GM21381 (cell line): Measurements from ENCODE around the gene KDELR3.

Source experiments
- ATAC-seq: cut with Tn5 transposase; IDR thresholded peaks from one replicate; pipeline ENCODE4 v1.9.1; 2021; ENCODE audit warnings: mild to moderate bottlenecking, moderate library complexity; ENCODE audit not compliant: unreplicated experiment

The KDELR3 gene

GRCh38 chr22:38467904-38468442 is at the start of gene KDELR3:
TSS of gene KDELR3 (plus strand) at chr22:38468096. CDS start at chr22:38468234, 138 bp downstream.
- no peak for ATAC-seq

GRCh38 chr22:38418589-38418988 is 49.3 kb upstream of the KDELR3 start:
- no peak for ATAC-seq

- no peak for ATAC-seq
These were observed 48.6 kb upstream of the KDELR3 start for GRCh38 chr22:38419121-38419857.

GRCh38 chr22:38419858-38420160 is 48.1 kb upstream of the KDELR3 start:
- no peak for ATAC-seq

- no peak for ATAC-seq
These were observed 47.2 kb upstream of the KDELR3 start for GRCh38 chr22:38420734-38421133.

GRCh38 chr22:38422611-38423511 is 45.0 kb upstream of the KDELR3 start:
- no peak for ATAC-seq

GRCh38 chr22:38423512-38424503 is 44.1 kb upstream of the KDELR3 start:
- no peak for ATAC-seq

- no peak for ATAC-seq
These were observed 43.3 kb upstream of the KDELR3 start for GRCh38 chr22:38424525-38425080.

GRCh38 chr22:38426628-38427027 is 41.3 kb upstream of the KDELR3 start:
- no peak for ATAC-seq

- ATAC-seq, result no peak
These were observed 40.4 kb upstream of the KDELR3 start for GRCh38 chr22:38427465-38427864.

- ATAC-seq, result no peak
These were observed 40.0 kb upstream of the KDELR3 start for GRCh38 chr22:38427940-38428339.

- no peak for ATAC-seq
These were observed 39.2 kb upstream of the KDELR3 start for GRCh38 chr22:38428714-38429113.

GRCh38 chr22:38429499-38430068 is 38.3 kb upstream of the KDELR3 start:
- ATAC-seq, result no peak

- ATAC-seq, result no peak
These were observed 36.5 kb upstream of the KDELR3 start for GRCh38 chr22:38431266-38432010.

GRCh38 chr22:38432264-38432663 is 35.6 kb upstream of the KDELR3 start:
- no peak for ATAC-seq

- no peak for ATAC-seq
These were observed 34.0 kb upstream of the KDELR3 start for GRCh38 chr22:38433871-38434270.

GRCh38 chr22:38435010-38435409 is 32.9 kb upstream of the KDELR3 start:
- ATAC-seq, result no peak

GRCh38 chr22:38435965-38436364 is 31.9 kb upstream of the KDELR3 start:
- ATAC-seq, result no peak

- no peak for ATAC-seq
These were observed 31.1 kb upstream of the KDELR3 start for GRCh38 chr22:38436629-38437395.
